ENCODE data around the gene CERS5. TPM values are rescaled to one million over a fixed set of nuclear protein-coding genes. Genes with fewer than 3 reads are reported as not detected.

Gene CERS5
- polyA plus RNA-seq, 1 of the 3 experiments (the other 2 are of a cell fraction), result 56.9 TPM

DNA sequence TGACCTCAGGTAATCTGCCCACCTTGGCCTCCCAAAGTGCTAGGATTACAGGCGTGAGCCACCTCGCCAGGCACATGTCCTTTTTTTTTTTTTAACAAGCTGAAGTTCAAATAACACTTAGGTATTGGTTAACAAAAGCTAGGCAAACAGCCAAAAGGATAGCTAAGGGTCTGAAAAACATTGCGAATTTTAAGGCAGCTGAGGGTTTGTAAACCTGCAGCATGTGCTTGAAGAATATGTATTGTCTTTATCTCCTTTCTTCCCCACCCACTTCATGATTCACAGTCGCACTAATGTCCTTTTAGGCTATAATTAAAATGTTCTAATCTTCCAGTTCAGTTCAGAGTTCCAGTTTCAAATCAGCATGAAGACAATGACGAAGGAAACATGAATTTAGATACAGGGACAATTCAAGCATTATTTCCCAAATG is 30.1 kb upstream of the CERS5 start (continued):
- TF ChIP-seq TEAD4 (IDR thresholded peaks at IDR 0.05; ENCODE audit: borderline replicate concordance, insufficient read depth), result no peak

DNA sequence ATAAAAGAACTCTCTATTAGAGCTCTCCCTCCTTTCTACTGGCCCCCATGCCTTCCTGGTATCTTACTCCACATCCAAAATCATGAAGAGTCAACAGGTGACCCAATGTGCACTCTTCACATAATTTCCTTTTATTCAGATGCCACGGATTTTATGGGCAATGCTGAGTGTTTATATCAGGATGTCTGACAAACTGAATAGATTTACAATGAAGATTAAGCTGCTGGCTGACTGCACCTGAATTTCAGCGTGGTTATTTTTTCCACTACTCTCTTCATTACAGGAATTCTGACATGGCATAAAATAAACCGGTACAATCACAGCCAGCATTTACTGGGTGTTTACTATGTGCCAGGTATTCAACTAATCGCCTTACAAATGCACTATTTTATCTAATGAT is 29.4 kb upstream of the CERS5 start:
- H3K9me3 ChIP-seq, result no peaks in the 10 kb centered on the region
- H3K79me2 ChIP-seq (ENCODE audit: insufficient read depth), result peaks cover 59% of the 10 kb centered on the region
- POLR2A ChIA-PET, result no interaction called here
- H4K20me1 ChIP-seq (ENCODE audit: insufficient read depth), result no peaks in the 10 kb centered on the region
- H2AFZ ChIP-seq (ENCODE audit: low read depth), result no peak overlapping the region
- peaks cover 71% of the 10 kb centered on the region for H3F3A ChIP-seq (replicated peaks; ENCODE audit: insufficient read depth)
- WGBS (ENCODE audit: low lambda C conversion rate), result 77% methylated on average over 4 of the region's 4 CpGs
- CTCF ChIA-PET, result interaction anchor here (1.0 to 1.3 kb wide), 5 partner anchors 21 to 228 kb away, joined by 3 to 6 read pairs (median 4); no protein-coding TSS in a partner anchor
- DNase-seq, result no peak
- no peak overlapping the region for H3K4me3 ChIP-seq (ENCODE audit: low read depth in 2 of 2, low read length in 1 of 2)
- H3K4me1 ChIP-seq (ENCODE audit: control insufficient read depth in 1 of 2, insufficient read depth in 2 of 2, low read depth in 1 of 2, low read length in 1 of 2), result peaks cover 0 to 44% of the 10 kb centered on the region in 2 experiments; a peak in 3 of 4 replicates
- H3K27me3 ChIP-seq (ENCODE audit: insufficient read depth), result no peaks in the 10 kb centered on the region
- TF ChIP-seq ELF1 (IDR thresholded peaks at IDR 0.05), result no peak
- TF ChIP-seq, protein P1, sequence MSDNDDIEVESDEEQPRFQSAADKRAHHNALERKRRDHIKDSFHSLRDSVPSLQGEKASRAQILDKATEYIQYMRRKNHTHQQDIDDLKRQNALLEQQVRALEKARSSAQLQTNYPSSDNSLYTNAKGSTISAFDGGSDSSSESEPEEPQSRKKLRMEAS (IDR thresholded peaks at IDR 0.05; ENCODE audit: low read depth), result no peak
- H3K9ac ChIP-seq, result peak overlapping the region; percentile 12; the same call in 1 of the 2 replicates
- H3K27ac ChIP-seq (ENCODE audit: low read depth in 2 of 2, low read length in 1 of 2), result peak overlapping the region in 1 of 2 experiments; percentile 83; a peak in 2 of 4 replicates
- peaks cover 35 to 68% of the 10 kb centered on the region in 2 experiments for H3K36me3 ChIP-seq (replicated peaks in 1 of 2; ENCODE audit: control insufficient read depth in 1 of 2, insufficient read depth in 2 of 2, low read length in 1 of 2)
- H3K4me2 ChIP-seq, result no peak overlapping the region
- H3K9me2 ChIP-seq, result no peaks in the 10 kb centered on the region

DNA sequence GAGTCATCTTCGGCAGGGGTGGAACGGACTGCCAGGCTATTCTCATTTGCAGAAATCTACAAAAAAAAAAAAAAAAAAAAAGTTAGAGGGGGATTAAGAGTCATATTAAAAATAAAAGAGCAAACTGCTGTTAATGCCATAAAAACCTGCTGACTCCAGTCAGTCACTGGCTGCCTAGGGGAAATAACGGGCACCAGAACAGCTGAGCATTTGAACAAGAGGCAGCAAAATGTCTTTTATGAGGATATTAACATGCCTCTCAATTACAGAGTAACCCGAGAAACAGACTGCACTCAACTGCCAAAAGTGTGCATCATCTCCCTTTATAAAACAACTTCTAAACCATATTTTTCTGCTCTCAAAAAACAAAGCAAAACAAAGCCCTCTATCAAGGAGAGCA is 28.7 kb upstream of the CERS5 start:
- WGBS (ENCODE audit: low lambda C conversion rate), result 74% methylated on average over 4 of the region's 4 CpGs
- Histone ChIP-seq H3K4me2 (no peak overlapping the region), H3K9me2 (no peaks in the 10 kb centered on the region), H3K9ac (peak overlapping the region; percentile 12; the same call in 1 of the 2 replicates), H4K20me1 (ENCODE audit: insufficient read depth) (no peaks in the 10 kb centered on the region), H3K9me3 (no peaks in the 10 kb centered on the region), H3K36me3 (replicated peaks in 1 of 2; ENCODE audit: control insufficient read depth in 1 of 2, insufficient read depth in 2 of 2, low read length in 1 of 2) (peaks cover 35 to 69% of the 10 kb centered on the region in 2 experiments), H3K79me2 (ENCODE audit: insufficient read depth) (peaks cover 61% of the 10 kb centered on the region), H3K4me3 (ENCODE audit: low read depth in 2 of 2, low read length in 1 of 2) (no peak overlapping the region), H3F3A (replicated peaks; ENCODE audit: insufficient read depth) (peaks cover 64% of the 10 kb centered on the region), H2AFZ (ENCODE audit: low read depth) (no peak overlapping the region), H3K27ac (ENCODE audit: low read depth in 2 of 2, low read length in 1 of 2) (peak overlapping the region in 1 of 2 experiments; percentile 83; a peak in 3 of 4 replicates), H3K27me3 (ENCODE audit: insufficient read depth) (no peaks in the 10 kb centered on the region), H3K4me1 (ENCODE audit: control insufficient read depth in 1 of 2, insufficient read depth in 2 of 2, low read depth in 1 of 2, low read length in 1 of 2) (peaks cover 0 to 39% of the 10 kb centered on the region in 2 experiments; a peak in 3 of 4 replicates)
- no peak for DNase-seq
- ChIA-PET POLR2A (no interaction called here), CTCF (interaction anchor here (1.0 to 1.5 kb wide), 4 partner anchors 21 to 227 kb away, joined by 3 to 6 read pairs (median 4); no protein-coding TSS in a partner anchor)
- TF ChIP-seq TCF12 (IDR thresholded peaks at IDR 0.05), result 0 out of 2 replicates have a peak, but pooled peaks have one; percentile 8
- TF ChIP-seq FOXM1 (IDR thresholded peaks at IDR 0.05; ENCODE audit: low read depth), result no peak
- no peak for TF ChIP-seq SMC3 (IDR thresholded peaks at IDR 0.05; ENCODE audit: low read depth, low read length)
- TF ChIP-seq, protein P2, sequence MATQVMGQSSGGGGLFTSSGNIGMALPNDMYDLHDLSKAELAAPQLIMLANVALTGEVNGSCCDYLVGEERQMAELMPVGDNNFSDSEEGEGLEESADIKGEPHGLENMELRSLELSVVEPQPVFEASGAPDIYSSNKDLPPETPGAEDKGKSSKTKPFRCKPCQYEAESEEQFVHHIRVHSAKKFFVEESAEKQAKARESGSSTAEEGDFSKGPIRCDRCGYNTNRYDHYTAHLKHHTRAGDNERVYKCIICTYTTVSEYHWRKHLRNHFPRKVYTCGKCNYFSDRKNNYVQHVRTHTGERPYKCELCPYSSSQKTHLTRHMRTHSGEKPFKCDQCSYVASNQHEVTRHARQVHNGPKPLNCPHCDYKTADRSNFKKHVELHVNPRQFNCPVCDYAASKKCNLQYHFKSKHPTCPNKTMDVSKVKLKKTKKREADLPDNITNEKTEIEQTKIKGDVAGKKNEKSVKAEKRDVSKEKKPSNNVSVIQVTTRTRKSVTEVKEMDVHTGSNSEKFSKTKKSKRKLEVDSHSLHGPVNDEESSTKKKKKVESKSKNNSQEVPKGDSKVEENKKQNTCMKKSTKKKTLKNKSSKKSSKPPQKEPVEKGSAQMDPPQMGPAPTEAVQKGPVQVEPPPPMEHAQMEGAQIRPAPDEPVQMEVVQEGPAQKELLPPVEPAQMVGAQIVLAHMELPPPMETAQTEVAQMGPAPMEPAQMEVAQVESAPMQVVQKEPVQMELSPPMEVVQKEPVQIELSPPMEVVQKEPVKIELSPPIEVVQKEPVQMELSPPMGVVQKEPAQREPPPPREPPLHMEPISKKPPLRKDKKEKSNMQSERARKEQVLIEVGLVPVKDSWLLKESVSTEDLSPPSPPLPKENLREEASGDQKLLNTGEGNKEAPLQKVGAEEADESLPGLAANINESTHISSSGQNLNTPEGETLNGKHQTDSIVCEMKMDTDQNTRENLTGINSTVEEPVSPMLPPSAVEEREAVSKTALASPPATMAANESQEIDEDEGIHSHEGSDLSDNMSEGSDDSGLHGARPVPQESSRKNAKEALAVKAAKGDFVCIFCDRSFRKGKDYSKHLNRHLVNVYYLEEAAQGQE (IDR thresholded peaks at IDR 0.05; ENCODE audit: low read depth, low read length), result no peak
- TF ChIP-seq JUND (IDR thresholded peaks at IDR 0.05), result no peak
- TF ChIP-seq, protein P3, sequence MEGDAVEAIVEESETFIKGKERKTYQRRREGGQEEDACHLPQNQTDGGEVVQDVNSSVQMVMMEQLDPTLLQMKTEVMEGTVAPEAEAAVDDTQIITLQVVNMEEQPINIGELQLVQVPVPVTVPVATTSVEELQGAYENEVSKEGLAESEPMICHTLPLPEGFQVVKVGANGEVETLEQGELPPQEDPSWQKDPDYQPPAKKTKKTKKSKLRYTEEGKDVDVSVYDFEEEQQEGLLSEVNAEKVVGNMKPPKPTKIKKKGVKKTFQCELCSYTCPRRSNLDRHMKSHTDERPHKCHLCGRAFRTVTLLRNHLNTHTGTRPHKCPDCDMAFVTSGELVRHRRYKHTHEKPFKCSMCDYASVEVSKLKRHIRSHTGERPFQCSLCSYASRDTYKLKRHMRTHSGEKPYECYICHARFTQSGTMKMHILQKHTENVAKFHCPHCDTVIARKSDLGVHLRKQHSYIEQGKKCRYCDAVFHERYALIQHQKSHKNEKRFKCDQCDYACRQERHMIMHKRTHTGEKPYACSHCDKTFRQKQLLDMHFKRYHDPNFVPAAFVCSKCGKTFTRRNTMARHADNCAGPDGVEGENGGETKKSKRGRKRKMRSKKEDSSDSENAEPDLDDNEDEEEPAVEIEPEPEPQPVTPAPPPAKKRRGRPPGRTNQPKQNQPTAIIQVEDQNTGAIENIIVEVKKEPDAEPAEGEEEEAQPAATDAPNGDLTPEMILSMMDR (IDR thresholded peaks at IDR 0.05), result no peak
- TF ChIP-seq ELF1 (IDR thresholded peaks at IDR 0.05), result no peak
- no peak for TF ChIP-seq EP300 (IDR thresholded peaks at IDR 0.05; ENCODE audit: borderline replicate concordance in 1 of 2, low read depth in 1 of 2, low read length in 1 of 2)
- TF ChIP-seq TAF1 (IDR thresholded peaks at IDR 0.05; ENCODE audit: borderline replicate concordance, low read depth, low read length), result no peak
